ENCODE data around the gene EMX1.

EMX1 gene

DNA sequence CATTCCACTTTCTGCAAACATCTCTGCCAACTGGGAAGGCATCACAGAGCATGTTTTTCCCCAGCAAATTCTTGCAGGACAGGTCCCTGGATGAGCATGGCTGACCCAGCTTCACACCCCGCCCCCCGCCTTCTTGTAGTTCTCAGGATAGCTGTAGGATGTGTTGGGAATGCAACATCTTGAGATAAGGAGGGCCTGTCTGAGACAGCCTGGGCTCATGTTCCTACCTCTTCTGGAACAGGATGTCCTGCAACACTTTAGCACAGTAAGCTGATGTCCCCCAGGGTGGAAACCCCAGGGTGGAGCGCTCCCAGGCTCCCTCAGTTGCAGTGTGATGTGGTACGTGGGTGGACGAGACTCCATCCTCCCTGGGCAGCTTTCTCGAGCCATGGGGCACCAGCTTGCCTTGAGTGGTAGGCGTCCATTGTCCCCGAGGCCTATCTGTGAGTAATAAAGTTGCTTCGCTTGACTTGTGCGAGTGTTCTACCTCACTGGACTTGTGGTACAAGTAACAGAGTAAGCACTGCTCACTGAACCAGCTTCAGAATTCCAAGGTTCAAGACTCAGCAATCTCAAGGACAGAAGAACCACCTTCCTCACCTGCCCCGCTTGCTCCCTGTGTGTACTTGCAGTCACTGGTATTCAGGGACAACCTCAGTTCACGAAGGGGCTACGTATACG, 48.6 kb downstream of the EMX1 start:
- H3K36me3 Mint-ChIP-seq (ENCODE audit: insufficient read depth): peaks cover 4% of the 10 kb centered on the region
- H3K27ac Mint-ChIP-seq: no peak overlapping the region
- no peaks in the 10 kb centered on the region for H3K27me3 Mint-ChIP-seq
- no peak overlapping the region for H3K4me3 Mint-ChIP-seq
- no peaks in the 10 kb centered on the region for H3K9me3 Mint-ChIP-seq
- ATAC-seq (replicated peaks): no peak
- DNase-seq: no peak
- H3K4me1 Mint-ChIP-seq (ENCODE audit: low read depth in 2 of 2): peaks cover 0 to 1% of the 10 kb centered on the region in 2 donors

DNA sequence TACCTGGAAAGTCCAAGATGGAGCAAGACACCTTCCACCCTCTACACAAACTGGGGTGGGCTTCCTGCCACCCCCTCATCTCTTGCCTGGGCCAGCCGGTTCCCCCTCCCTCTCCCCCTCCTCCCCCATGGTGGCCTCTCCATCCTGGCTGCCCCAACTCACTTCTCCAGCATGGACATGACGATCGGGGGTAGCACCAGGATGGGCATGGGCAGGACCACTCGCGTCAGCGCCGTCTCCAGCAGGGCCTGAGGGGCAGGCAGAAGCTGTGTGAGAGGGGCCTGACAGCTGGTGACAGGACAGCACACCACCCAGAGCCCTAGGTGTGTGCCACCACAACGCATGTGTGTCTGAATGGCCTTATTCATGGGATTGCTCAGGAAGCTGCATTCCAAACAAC, 51.0 kb downstream of the EMX1 start:
- DNase-seq: no peak
- Mint-ChIP-seq H3K36me3 (ENCODE audit: insufficient read depth) (peaks cover 4% of the 10 kb centered on the region), H3K27ac (no peak overlapping the region), H3K27me3 (no peaks in the 10 kb centered on the region), H3K9me3 (no peaks in the 10 kb centered on the region), H3K4me3 (no peak overlapping the region), H3K4me1 (ENCODE audit: low read depth in 2 of 2) (no peaks in the 10 kb centered on the region)
- ATAC-seq (replicated peaks): no peak

- H3K27ac Mint-ChIP-seq: no peak overlapping the region
- peaks cover 0 to 4% of the 10 kb centered on the region in 2 donors for H3K27me3 Mint-ChIP-seq
- no peak overlapping the region for H3K4me3 Mint-ChIP-seq
- H3K9me3 Mint-ChIP-seq: no peaks in the 10 kb centered on the region
- H3K36me3 Mint-ChIP-seq (ENCODE audit: insufficient read depth): no peaks in the 10 kb centered on the region
- ATAC-seq (replicated peaks): no peak
- DNase-seq: no peak
- H3K4me1 Mint-ChIP-seq (ENCODE audit: low read depth in 2 of 2): peaks cover 0 to 2% of the 10 kb centered on the region in 2 donors
Measured at GRCh38 chr2:72969706-72970105, 52.4 kb downstream of the EMX1 start.

- Mint-ChIP-seq H3K9me3 (no peaks in the 10 kb centered on the region), H3K27ac (no peak overlapping the region), H3K4me3 (no peak overlapping the region), H3K36me3 (ENCODE audit: insufficient read depth) (no peaks in the 10 kb centered on the region), H3K4me1 (ENCODE audit: low read depth in 2 of 2) (peaks cover 0 to 2% of the 10 kb centered on the region in 2 donors), H3K27me3 (peaks cover 0 to 4% of the 10 kb centered on the region in 2 donors)
- ATAC-seq (replicated peaks) (no peak), DNase-seq (no peak)
Measured at GRCh38 chr2:72971036-72971435, 53.7 kb downstream of the EMX1 start.

GRCh38 chr2:72972352-72973136, 55.2 kb downstream of the EMX1 start:
- peaks cover 0 to 4% of the 10 kb centered on the region in 2 donors for H3K27me3 Mint-ChIP-seq
- H3K4me1 Mint-ChIP-seq (ENCODE audit: low read depth in 2 of 2): peaks cover 0 to 2% of the 10 kb centered on the region in 2 donors
- H3K36me3 Mint-ChIP-seq (ENCODE audit: insufficient read depth): no peaks in the 10 kb centered on the region
- ATAC-seq (replicated peaks): no peak
- no peak overlapping the region for H3K4me3 Mint-ChIP-seq
- H3K27ac Mint-ChIP-seq: no peak overlapping the region
- H3K9me3 Mint-ChIP-seq: no peaks in the 10 kb centered on the region
- DNase-seq: no peak

GRCh38 chr2:72973137-72973535, 55.8 kb downstream of the EMX1 start:
- peaks cover 0 to 2% of the 10 kb centered on the region in 2 donors for H3K4me1 Mint-ChIP-seq (ENCODE audit: low read depth in 2 of 2)
- H3K27ac Mint-ChIP-seq: no peak overlapping the region
- DNase-seq (no peak), ATAC-seq (replicated peaks) (no peak)
- peaks cover 0 to 4% of the 10 kb centered on the region in 2 donors for H3K27me3 Mint-ChIP-seq
- H3K36me3 Mint-ChIP-seq (ENCODE audit: insufficient read depth): no peaks in the 10 kb centered on the region
- no peak overlapping the region for H3K4me3 Mint-ChIP-seq
- no peaks in the 10 kb centered on the region for H3K9me3 Mint-ChIP-seq

- DNase-seq (peak; percentile 28 to 33 (median 31)), ATAC-seq (replicated peaks) (peak; percentile 83)
- H3K27me3 Mint-ChIP-seq: peaks cover 0 to 4% of the 10 kb centered on the region in 2 donors
- no peak overlapping the region for H3K4me3 Mint-ChIP-seq
- H3K9me3 Mint-ChIP-seq: no peaks in the 10 kb centered on the region
- peaks cover 2% of the 10 kb centered on the region for H3K36me3 Mint-ChIP-seq (ENCODE audit: insufficient read depth)
- no peak overlapping the region for H3K27ac Mint-ChIP-seq
- peaks cover 0 to 2% of the 10 kb centered on the region in 2 donors for H3K4me1 Mint-ChIP-seq (ENCODE audit: low read depth in 2 of 2)
Measured at GRCh38 chr2:72973566-72974435, 56.5 kb downstream of the EMX1 start.

DNA sequence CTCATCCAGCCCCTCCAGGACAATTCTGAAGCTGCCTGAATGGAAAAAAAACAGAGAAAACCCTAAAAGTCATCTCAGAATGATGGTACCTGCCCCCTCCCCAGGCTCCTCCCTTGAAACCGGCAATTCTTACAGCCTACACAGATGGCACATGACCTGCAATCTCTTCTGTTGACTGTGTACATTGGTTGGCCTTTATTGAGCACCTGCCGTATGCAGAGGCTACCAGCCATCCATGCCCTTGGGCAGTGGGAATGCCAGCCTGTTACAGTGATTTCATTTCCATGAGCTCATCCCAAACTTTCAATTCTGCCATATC, 57.1 kb downstream of the EMX1 start:
- H3K4me1 Mint-ChIP-seq (ENCODE audit: low read depth in 2 of 2): peaks cover 0 to 2% of the 10 kb centered on the region in 2 donors
- H3K27me3 Mint-ChIP-seq: peaks cover 0 to 4% of the 10 kb centered on the region in 2 donors
- ATAC-seq (replicated peaks) (no peak), DNase-seq (no peak)
- H3K9me3 Mint-ChIP-seq: no peaks in the 10 kb centered on the region
- no peak overlapping the region for H3K27ac Mint-ChIP-seq
- no peak overlapping the region for H3K4me3 Mint-ChIP-seq
- peaks cover 2% of the 10 kb centered on the region for H3K36me3 Mint-ChIP-seq (ENCODE audit: insufficient read depth)

DNA sequence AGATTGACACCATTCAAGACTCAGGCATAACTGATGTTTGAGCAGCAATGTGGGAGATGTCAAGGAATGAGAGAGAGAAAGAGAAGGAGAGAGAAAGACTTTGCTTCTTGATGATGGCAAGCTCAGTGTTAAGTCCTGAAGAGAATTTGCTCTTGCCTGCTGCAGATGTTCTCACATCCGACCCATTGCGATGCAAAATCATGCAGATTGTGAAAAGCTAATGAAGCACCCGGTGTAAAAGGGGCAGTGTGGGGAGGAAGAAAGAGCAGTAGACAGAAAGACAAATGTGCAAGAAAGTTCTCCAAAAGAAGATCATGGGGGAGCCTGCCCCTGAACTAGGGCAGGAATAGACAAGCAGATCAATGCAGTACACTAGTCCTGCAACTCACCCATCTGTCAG, 57.7 kb downstream of the EMX1 start:
- H3K4me3 Mint-ChIP-seq: no peak overlapping the region
- H3K27me3 Mint-ChIP-seq: peaks cover 0 to 4% of the 10 kb centered on the region in 2 donors
- peaks cover 0 to 2% of the 10 kb centered on the region in 2 donors for H3K4me1 Mint-ChIP-seq (ENCODE audit: low read depth in 2 of 2)
- no peak for DNase-seq
- no peak overlapping the region for H3K27ac Mint-ChIP-seq
- ATAC-seq (replicated peaks): no peak
- peaks cover 2% of the 10 kb centered on the region for H3K36me3 Mint-ChIP-seq (ENCODE audit: insufficient read depth)
- H3K9me3 Mint-ChIP-seq: no peaks in the 10 kb centered on the region

- Mint-ChIP-seq H3K27me3 (no peaks in the 10 kb centered on the region), H3K4me3 (no peak overlapping the region), H3K4me1 (ENCODE audit: low read depth in 2 of 2) (no peaks in the 10 kb centered on the region), H3K27ac (no peak overlapping the region), H3K36me3 (ENCODE audit: insufficient read depth) (peaks cover 8% of the 10 kb centered on the region), H3K9me3 (no peaks in the 10 kb centered on the region)
- DNase-seq (no peak), ATAC-seq (replicated peaks) (no peak)
Measured at GRCh38 chr2:72979896-72980295, 62.6 kb downstream of the EMX1 start.

- DNase-seq: no peak
- H3K4me3 Mint-ChIP-seq: no peak overlapping the region
Measured at GRCh38 chr2:72980535-72981217, 63.4 kb downstream of the EMX1 start.

DNA sequence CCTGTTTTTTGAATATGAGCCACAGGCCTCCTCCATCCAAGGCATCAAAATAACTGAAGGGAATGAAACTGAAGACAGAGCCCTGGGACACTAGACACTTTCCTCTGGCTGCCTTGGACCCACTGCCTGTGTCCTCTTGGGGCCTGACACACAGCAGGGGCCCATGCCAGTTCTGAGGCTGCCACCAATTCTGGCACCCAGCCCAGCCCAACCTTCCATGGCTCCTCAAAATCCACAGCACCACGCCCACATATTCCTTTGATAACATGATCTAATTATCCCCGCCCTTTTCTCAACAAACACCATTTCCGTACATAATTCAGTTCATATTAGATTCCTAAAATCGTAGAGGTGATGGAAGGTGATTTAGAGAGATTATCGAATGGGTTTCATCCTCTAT, 64.2 kb downstream of the EMX1 start:
- H3K27ac Mint-ChIP-seq: no peak overlapping the region
- H3K27me3 Mint-ChIP-seq: no peaks in the 10 kb centered on the region
- H3K4me1 Mint-ChIP-seq (ENCODE audit: low read depth in 2 of 2): no peaks in the 10 kb centered on the region
- H3K4me3 Mint-ChIP-seq: no peak overlapping the region
- no peak for ATAC-seq (replicated peaks)
- peaks cover 8% of the 10 kb centered on the region for H3K36me3 Mint-ChIP-seq (ENCODE audit: insufficient read depth)
- no peaks in the 10 kb centered on the region for H3K9me3 Mint-ChIP-seq
- no peak for DNase-seq

More at GRCh38 chr2:72980535-72981217, 63.4 kb downstream of the EMX1 start:
- peaks cover 8% of the 10 kb centered on the region for H3K36me3 Mint-ChIP-seq (ENCODE audit: insufficient read depth)
- H3K4me1 Mint-ChIP-seq (ENCODE audit: low read depth in 2 of 2): no peaks in the 10 kb centered on the region
- H3K27ac Mint-ChIP-seq: no peak overlapping the region
- H3K27me3 Mint-ChIP-seq: no peaks in the 10 kb centered on the region
- no peak for ATAC-seq (replicated peaks)
- no peaks in the 10 kb centered on the region for H3K9me3 Mint-ChIP-seq

- Mint-ChIP-seq H3K27ac (peak overlapping the region in 1 of 2 donors; percentile 11), H3K27me3 (no peaks in the 10 kb centered on the region), H3K9me3 (no peaks in the 10 kb centered on the region), H3K36me3 (ENCODE audit: insufficient read depth) (peaks cover 8% of the 10 kb centered on the region), H3K4me1 (ENCODE audit: low read depth in 2 of 2) (no peaks in the 10 kb centered on the region), H3K4me3 (no peak overlapping the region)
- ATAC-seq (replicated peaks) (no peak), DNase-seq (no peak)
Measured at GRCh38 chr2:72982219-72982618, 64.9 kb downstream of the EMX1 start.

Data from effector memory CD8-positive, alpha-beta T cell (primary cell).